ENCODE data around the gene PTPN2.

The PTPN2 gene

GRCh38 chr18:12844391-12844790 lies 39.6 kb downstream of the PTPN2 start:
- Histone ChIP-seq H3K27me3 (replicated peaks; ENCODE audit: control insufficient read depth, insufficient read depth, low read length, poor library complexity, severe bottlenecking) (no peaks in the 10 kb centered on the region), H3K4me3 (ENCODE audit: insufficient read depth, low read depth, low read length, poor library complexity, severe bottlenecking) (no peak overlapping the region), H3K4me1 (ENCODE audit: control insufficient read depth, insufficient read depth, low read length, poor library complexity, severe bottlenecking) (peaks cover 9% of the 10 kb centered on the region), H3K9me3 (ENCODE audit: control insufficient read depth, low read length) (no peaks in the 10 kb centered on the region), H3K36me3 (ENCODE audit: control insufficient read depth, insufficient read depth, low read length) (no peaks in the 10 kb centered on the region), H3K27ac (ENCODE audit: insufficient read depth, low read length, poor library complexity, severe bottlenecking) (no peak overlapping the region)
- no peak for DNase-seq

- Histone ChIP-seq H3K27me3 (replicated peaks; ENCODE audit: control insufficient read depth, insufficient read depth, low read length, poor library complexity, severe bottlenecking) (no peaks in the 10 kb centered on the region), H3K9me3 (ENCODE audit: control insufficient read depth, low read length) (no peaks in the 10 kb centered on the region), H3K36me3 (ENCODE audit: control insufficient read depth, insufficient read depth, low read length) (no peaks in the 10 kb centered on the region), H3K4me1 (ENCODE audit: control insufficient read depth, insufficient read depth, low read length, poor library complexity, severe bottlenecking) (peaks cover 9% of the 10 kb centered on the region), H3K4me3 (ENCODE audit: insufficient read depth, low read depth, low read length, poor library complexity, severe bottlenecking) (no peak overlapping the region), H3K27ac (ENCODE audit: insufficient read depth, low read length, poor library complexity, severe bottlenecking) (no peak overlapping the region)
- DNase-seq: no peak
These were observed 40.4 kb downstream of the PTPN2 start for GRCh38 chr18:12843420-12844350.

- H3K4me3 ChIP-seq (ENCODE audit: insufficient read depth, low read depth, low read length, poor library complexity, severe bottlenecking): no peak overlapping the region
- H3K27me3 ChIP-seq (replicated peaks; ENCODE audit: control insufficient read depth, insufficient read depth, low read length, poor library complexity, severe bottlenecking): no peaks in the 10 kb centered on the region
- no peaks in the 10 kb centered on the region for H3K36me3 ChIP-seq (ENCODE audit: control insufficient read depth, insufficient read depth, low read length)
- H3K27ac ChIP-seq (ENCODE audit: insufficient read depth, low read length, poor library complexity, severe bottlenecking): no peak overlapping the region
- no peaks in the 10 kb centered on the region for H3K9me3 ChIP-seq (ENCODE audit: control insufficient read depth, low read length)
- H3K4me1 ChIP-seq (ENCODE audit: control insufficient read depth, insufficient read depth, low read length, poor library complexity, severe bottlenecking): peaks cover 19% of the 10 kb centered on the region
- DNase-seq: no peak
These were observed 41.3 kb downstream of the PTPN2 start for GRCh38 chr18:12842459-12843380.

- no peaks in the 10 kb centered on the region for H3K27me3 ChIP-seq (replicated peaks; ENCODE audit: control insufficient read depth, insufficient read depth, low read length, poor library complexity, severe bottlenecking)
- no peak for DNase-seq
- no peaks in the 10 kb centered on the region for H3K36me3 ChIP-seq (ENCODE audit: control insufficient read depth, insufficient read depth, low read length)
- H3K9me3 ChIP-seq (ENCODE audit: control insufficient read depth, low read length): no peaks in the 10 kb centered on the region
- peaks cover 22% of the 10 kb centered on the region for H3K4me1 ChIP-seq (ENCODE audit: control insufficient read depth, insufficient read depth, low read length, poor library complexity, severe bottlenecking)
- H3K27ac ChIP-seq (ENCODE audit: insufficient read depth, low read length, poor library complexity, severe bottlenecking): no peak overlapping the region
- no peak overlapping the region for H3K4me3 ChIP-seq (ENCODE audit: insufficient read depth, low read depth, low read length, poor library complexity, severe bottlenecking)
These were observed 43.0 kb downstream of the PTPN2 start for GRCh38 chr18:12841070-12841469.

- peak overlapping the region; percentile 3 for H3K4me3 ChIP-seq (ENCODE audit: insufficient read depth, low read depth, low read length, poor library complexity, severe bottlenecking)
- H3K27me3 ChIP-seq (replicated peaks; ENCODE audit: control insufficient read depth, insufficient read depth, low read length, poor library complexity, severe bottlenecking): no peaks in the 10 kb centered on the region
- H3K36me3 ChIP-seq (ENCODE audit: control insufficient read depth, insufficient read depth, low read length): peaks cover 7% of the 10 kb centered on the region
- DNase-seq: no peak
- H3K4me1 ChIP-seq (ENCODE audit: control insufficient read depth, insufficient read depth, low read length, poor library complexity, severe bottlenecking): peaks cover 22% of the 10 kb centered on the region
- peak overlapping the region; percentile 35 for H3K27ac ChIP-seq (ENCODE audit: insufficient read depth, low read length, poor library complexity, severe bottlenecking)
- no peaks in the 10 kb centered on the region for H3K9me3 ChIP-seq (ENCODE audit: control insufficient read depth, low read length)
These were observed 43.7 kb downstream of the PTPN2 start for GRCh38 chr18:12840382-12840781.

GRCh38 chr18:12839526-12840196 lies 44.4 kb downstream of the PTPN2 start:
- no peaks in the 10 kb centered on the region for H3K27me3 ChIP-seq (replicated peaks; ENCODE audit: control insufficient read depth, insufficient read depth, low read length, poor library complexity, severe bottlenecking)

GRCh38 chr18:12839057-12839525 lies 44.9 kb downstream of the PTPN2 start:
- peaks cover 7% of the 10 kb centered on the region for H3K36me3 ChIP-seq (ENCODE audit: control insufficient read depth, insufficient read depth, low read length)
- no peak overlapping the region for H3K4me3 ChIP-seq (ENCODE audit: insufficient read depth, low read depth, low read length, poor library complexity, severe bottlenecking)
- H3K27ac ChIP-seq (ENCODE audit: insufficient read depth, low read length, poor library complexity, severe bottlenecking): peak overlapping the region; percentile 35
- no peaks in the 10 kb centered on the region for H3K9me3 ChIP-seq (ENCODE audit: control insufficient read depth, low read length)
- no peaks in the 10 kb centered on the region for H3K27me3 ChIP-seq (replicated peaks; ENCODE audit: control insufficient read depth, insufficient read depth, low read length, poor library complexity, severe bottlenecking)
- peaks cover 22% of the 10 kb centered on the region for H3K4me1 ChIP-seq (ENCODE audit: control insufficient read depth, insufficient read depth, low read length, poor library complexity, severe bottlenecking)
- DNase-seq: no peak

More at GRCh38 chr18:12839526-12840196, 44.4 kb downstream of the PTPN2 start:
- no peak for DNase-seq
- H3K9me3 ChIP-seq (ENCODE audit: control insufficient read depth, low read length): no peaks in the 10 kb centered on the region
- H3K4me1 ChIP-seq (ENCODE audit: control insufficient read depth, insufficient read depth, low read length, poor library complexity, severe bottlenecking): peaks cover 22% of the 10 kb centered on the region
- peak overlapping the region; percentile 3 for H3K4me3 ChIP-seq (ENCODE audit: insufficient read depth, low read depth, low read length, poor library complexity, severe bottlenecking)
- peaks cover 7% of the 10 kb centered on the region for H3K36me3 ChIP-seq (ENCODE audit: control insufficient read depth, insufficient read depth, low read length)
- H3K27ac ChIP-seq (ENCODE audit: insufficient read depth, low read length, poor library complexity, severe bottlenecking): peak overlapping the region; percentile 35

- Histone ChIP-seq H3K27me3 (replicated peaks; ENCODE audit: control insufficient read depth, insufficient read depth, low read length, poor library complexity, severe bottlenecking) (no peaks in the 10 kb centered on the region), H3K27ac (ENCODE audit: insufficient read depth, low read length, poor library complexity, severe bottlenecking) (peak overlapping the region; percentile 48), H3K36me3 (ENCODE audit: control insufficient read depth, insufficient read depth, low read length) (peaks cover 7% of the 10 kb centered on the region), H3K4me1 (ENCODE audit: control insufficient read depth, insufficient read depth, low read length, poor library complexity, severe bottlenecking) (peaks cover 22% of the 10 kb centered on the region), H3K4me3 (ENCODE audit: insufficient read depth, low read depth, low read length, poor library complexity, severe bottlenecking) (no peak overlapping the region), H3K9me3 (ENCODE audit: control insufficient read depth, low read length) (no peaks in the 10 kb centered on the region)
- no peak for DNase-seq
These were observed 45.8 kb downstream of the PTPN2 start for GRCh38 chr18:12838178-12838634.

GRCh38 chr18:12837747-12838146 lies 46.3 kb downstream of the PTPN2 start:
- DNase-seq: no peak
- H3K27me3 ChIP-seq (replicated peaks; ENCODE audit: control insufficient read depth, insufficient read depth, low read length, poor library complexity, severe bottlenecking): no peaks in the 10 kb centered on the region
- peaks cover 7% of the 10 kb centered on the region for H3K36me3 ChIP-seq (ENCODE audit: control insufficient read depth, insufficient read depth, low read length)
- no peak overlapping the region for H3K27ac ChIP-seq (ENCODE audit: insufficient read depth, low read length, poor library complexity, severe bottlenecking)
- no peak overlapping the region for H3K4me3 ChIP-seq (ENCODE audit: insufficient read depth, low read depth, low read length, poor library complexity, severe bottlenecking)
- H3K4me1 ChIP-seq (ENCODE audit: control insufficient read depth, insufficient read depth, low read length, poor library complexity, severe bottlenecking): peaks cover 22% of the 10 kb centered on the region
- H3K9me3 ChIP-seq (ENCODE audit: control insufficient read depth, low read length): no peaks in the 10 kb centered on the region

All from effector memory CD4-positive, alpha-beta T cell (primary cell).